NCI-H748 treated with DMSO at 0.1 percent for 48 hours (cell line): ENCODE measurements around the gene HMGA1.
A peak's percentile ranks its signal among the peaks of the same experiment; 100 is the strongest.

Experiments
- DNase-seq: peaks from one replicate; lab custom pipeline; 2025; lab: John Stamatoyannopoulos, UW

HMGA1 gene

GRCh38 chr6:34223956-34224940 lies 12.4 kb upstream of the HMGA1 start:
- peak; percentile 87 for DNase-seq

- no peak for DNase-seq
These were observed 11.1 kb upstream of the HMGA1 start for GRCh38 chr6:34225551-34225950.

DNA sequence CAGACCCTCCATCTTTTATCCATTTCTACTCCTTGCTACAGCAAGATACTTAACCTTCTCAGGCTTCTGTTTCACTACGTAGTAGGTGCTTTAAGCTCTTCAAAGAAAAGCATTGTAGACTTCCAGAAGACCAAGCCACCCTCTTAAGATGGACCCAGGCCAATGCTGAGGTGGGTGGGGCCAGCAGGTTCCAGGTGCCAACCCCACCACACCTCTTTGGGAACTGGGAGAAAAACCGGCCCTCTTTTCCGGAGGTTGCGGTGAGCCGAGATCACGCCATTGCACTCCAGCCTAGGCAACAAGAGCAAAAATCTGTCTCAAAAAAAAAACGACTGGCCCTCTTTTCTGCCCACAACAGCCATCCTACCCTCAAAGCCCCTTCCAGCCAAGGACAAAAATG lies 10.6 kb upstream of the HMGA1 start:
- no peak for DNase-seq

DNA sequence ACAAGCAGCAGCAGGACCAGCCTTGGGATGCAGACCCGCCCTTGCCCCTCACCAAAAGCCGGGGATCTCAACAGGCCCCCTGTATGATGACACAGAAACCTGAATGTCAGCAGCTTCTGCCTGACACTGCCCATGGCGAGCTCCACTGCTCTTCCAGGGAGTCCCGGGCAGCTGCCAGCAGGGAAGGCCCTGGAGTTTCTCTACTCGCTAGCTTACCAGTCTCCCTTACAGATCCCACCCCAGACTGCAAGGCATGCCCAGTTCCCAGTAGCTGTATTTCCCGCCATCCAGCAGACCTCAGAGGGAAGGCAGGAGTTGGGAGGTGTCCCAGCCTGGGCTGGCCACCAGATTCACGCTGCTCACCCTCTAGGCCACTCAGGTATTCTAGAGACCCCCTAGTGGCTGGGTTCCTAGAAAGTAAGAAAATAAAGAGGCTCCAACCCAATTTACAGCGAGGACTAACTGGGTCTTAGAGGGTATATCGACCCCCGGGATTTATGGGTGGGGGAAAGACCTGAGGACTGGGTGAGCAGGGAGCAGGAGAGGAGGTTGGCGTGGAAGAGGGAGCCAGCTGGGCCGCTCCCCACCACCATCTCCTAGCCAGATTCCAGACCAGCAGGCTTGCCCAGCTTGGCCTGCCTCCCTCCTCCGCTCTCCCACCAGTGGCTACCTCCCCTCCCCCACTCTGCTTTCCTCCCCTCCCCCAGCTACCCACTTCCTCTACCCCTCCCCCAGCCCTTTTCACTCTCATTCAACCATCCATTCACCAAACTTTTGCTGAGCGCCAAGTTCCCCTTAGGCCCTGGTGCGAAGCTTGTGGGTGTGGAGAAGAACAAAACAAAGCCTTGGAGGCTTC lies 9.7 kb upstream of the HMGA1 start:
- DNase-seq: no peak

DNA sequence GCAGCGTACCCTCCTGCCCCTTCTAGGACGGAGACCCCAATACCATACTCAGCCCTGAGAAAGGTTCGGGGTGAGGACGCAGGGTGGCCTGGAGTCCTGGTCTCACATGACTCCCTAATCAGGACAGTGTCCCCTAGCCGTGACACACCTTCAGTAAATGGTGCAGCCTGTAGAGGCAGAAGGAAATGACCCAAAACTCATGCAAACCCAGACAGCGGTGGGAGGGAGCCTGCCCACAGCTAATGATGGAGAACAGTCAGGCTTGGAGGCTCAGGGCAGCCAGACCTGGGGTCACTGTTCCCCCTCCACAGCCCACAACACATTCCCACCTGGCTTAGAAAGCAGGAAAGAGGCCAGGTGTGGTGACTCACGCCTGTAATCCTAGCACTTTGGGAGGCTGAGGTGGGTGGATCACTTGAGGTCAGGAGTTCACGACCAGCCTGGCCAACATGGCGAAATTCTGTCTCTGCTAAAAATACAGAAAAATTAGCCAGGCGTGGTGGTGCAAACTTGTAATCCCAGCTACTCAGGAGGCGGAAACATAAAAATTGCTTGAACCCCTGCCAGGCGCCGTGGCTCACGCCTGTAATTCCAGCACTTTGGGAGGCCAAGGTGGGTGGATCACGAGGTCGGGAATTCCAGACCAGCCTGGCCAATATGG lies 8.8 kb upstream of the HMGA1 start:
- no peak for DNase-seq

- DNase-seq: no peak
These were observed 6.8 kb upstream of the HMGA1 start for GRCh38 chr6:34229877-34230276.

DNA sequence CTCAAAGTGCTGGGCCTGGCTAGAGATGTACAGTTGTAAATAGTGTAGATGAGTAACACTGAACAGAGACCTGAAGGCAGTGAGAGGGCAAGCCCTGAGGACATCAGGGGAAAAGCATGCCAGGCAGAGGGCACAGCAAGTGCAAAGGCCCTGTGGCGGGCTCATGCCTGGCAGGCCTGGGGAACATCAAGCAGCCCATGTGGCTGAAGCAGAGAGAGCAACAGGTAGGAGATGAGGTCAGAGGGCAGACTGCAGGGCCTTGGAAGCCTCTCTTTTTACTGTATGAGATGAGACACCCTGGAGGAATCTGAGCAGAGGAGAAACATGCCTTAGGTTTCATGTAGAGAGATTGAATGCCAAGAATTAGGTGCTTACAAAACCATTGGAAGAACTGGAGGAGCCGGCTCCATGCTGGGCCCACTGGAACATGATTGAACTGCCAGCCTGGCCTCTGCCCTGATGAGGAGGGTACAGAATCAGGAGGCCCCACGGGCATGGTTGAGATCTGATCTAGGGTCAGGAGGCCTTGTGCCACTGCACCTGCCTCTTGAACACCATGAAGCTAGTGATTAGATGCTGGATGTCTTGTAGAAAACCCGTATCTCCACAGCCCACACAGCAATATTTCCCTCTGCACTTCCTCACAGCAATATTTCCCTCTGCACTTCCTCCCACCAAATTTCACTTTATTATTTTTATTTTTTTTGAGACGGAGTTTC lies 5.9 kb upstream of the HMGA1 start:
- no peak for DNase-seq

- DNase-seq: no peak
These were observed 4.9 kb upstream of the HMGA1 start for GRCh38 chr6:34231566-34232336.

DNA sequence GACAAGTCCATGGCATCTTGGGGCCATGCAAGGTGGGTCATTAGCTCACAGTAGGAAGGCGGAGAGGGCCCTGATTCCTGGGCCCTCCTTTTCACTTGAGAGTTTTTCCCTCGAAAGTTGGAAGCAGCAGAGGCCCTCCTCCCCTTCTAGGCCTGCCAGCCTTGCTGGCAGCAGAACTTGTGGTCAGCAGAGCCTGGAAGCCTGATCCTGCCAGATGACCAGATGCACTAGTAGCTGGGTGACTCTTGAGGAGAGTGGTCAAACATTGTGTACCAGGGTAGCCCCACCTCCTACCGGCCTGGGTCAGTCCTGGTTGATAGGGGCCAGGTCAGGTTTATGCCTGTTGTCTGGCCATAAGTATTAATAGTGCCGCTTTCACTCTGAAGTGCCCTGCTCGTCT lies 3.8 kb upstream of the HMGA1 start:
- no peak for DNase-seq

GRCh38 chr6:34233867-34234266 lies 2.8 kb upstream of the HMGA1 start:
- no peak for DNase-seq

- no peak for DNase-seq
These were observed 1.9 kb upstream of the HMGA1 start for GRCh38 chr6:34234667-34235306.

DNA sequence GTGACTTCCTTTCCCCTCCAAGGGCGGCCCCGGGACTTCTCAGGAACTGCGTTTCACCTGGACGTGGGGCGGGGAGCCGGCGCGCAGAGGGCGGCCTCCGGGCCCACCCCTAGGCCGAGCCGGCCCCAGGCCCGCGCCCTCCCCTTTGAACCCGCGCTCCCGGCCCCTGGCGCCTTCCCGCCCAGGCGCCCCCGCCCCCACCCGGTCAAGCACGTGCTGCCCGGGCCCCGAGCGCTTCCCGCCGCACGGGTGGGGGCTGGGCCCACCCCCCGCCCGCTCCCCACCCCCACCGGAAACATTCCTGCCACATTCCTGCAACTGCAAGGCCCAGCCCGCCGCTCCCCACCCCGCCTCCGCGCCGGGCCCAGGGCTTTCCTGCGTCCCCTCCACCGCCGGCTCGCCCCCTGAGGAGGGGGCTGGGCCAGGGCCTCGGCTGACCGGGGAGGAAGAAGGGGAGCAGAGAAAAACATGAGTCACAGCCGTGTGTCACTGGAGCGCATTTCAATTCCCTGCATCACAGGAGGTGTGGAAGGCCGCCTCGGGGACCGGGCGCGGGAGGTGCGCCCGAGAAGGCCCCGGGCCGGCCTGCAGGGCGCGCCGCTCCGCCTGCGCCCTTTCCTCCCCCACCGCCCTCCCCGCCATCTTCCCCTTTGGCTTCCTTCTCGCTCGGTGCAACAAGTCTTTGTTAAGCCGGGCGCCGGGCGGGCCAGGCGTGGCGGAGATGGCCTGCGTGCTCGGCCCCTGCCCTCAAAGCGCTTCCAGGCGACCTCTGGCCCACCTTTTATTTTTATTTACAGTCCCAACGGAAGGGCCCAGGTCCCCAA lies 1.2 kb upstream of the HMGA1 start:
- DNase-seq: no peak

DNA sequence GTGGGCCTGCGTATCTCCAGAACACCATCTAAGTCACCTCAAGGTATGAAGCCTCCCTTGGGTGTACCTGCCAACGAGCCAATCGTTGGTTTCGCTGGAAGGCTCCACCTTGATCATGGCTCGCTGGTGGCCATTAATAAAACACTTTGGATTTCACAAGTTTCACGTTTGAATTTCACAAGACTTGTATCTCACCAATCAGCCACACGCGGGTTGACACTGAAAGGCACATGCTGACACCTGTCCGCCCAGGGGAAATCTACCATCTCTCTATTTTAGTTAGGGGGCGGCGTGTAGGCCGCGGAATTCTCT lies 586 bp upstream of the HMGA1 start:
- DNase-seq: no peak

DNA sequence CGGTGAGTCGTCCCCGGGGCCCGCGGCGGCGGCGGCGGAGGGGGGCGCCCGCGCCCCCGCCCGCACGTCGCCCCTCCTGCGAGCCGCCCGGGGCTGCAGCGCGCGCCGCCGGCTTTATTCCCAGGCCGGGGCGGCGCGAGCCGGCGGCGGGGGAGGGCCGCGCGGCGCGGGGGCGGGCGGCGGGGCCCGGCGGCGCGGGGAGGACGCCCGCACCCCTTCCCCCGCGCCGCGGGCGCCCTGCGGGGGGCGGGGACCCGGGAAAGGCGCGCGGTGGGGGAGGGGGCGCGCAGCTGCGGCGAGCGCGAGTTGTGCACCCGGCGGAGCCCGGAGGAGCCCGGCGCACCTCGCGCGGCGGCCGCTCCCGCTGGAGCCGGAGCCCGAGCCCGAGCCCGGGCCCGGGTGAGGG lies 646 bp downstream of the HMGA1 start:
- no peak for DNase-seq

DNA sequence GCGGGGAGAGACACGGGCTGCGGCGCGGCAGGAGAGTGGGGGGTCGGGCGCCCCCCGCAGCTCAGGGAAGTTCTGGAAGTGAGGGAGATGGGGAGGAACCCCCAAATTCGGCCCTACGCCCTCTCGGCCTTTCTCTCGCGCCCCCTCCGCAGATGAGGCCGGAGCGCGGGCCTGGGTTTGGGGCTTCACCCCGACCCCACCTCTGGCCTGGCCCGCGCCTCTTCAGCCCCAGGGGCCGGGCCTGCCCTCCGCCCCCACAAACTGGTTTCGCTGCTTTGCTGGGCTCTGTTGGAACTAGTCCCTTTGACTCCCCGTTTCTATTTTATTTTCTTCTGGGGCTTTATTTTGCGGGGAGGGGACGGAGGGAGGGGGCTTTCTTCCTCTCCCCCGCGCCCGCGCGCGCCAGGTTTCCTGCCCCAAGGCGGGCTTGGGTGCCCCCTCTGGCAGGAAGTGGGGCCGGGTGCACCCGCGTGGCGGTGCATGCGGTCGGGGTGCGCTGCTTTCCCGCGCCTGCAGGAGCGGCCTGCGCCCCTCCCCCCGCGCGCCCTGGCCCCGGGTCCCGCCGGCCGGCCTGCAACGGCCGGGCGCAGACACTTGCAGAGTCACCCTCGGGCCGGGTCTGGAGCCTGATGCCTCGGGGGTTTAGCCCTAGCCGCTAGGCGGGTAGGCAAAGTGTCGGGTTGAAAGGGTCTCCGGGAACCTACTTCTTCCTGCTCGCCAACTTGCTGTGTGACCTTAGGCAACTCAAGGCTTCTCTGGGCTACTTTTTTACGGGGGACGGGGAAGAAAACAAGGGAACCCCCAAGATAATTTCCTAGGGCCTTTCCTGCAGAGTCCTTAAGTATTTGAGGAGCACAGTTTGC lies 1.3 kb downstream of the HMGA1 start:
- DNase-seq: no peak

DNA sequence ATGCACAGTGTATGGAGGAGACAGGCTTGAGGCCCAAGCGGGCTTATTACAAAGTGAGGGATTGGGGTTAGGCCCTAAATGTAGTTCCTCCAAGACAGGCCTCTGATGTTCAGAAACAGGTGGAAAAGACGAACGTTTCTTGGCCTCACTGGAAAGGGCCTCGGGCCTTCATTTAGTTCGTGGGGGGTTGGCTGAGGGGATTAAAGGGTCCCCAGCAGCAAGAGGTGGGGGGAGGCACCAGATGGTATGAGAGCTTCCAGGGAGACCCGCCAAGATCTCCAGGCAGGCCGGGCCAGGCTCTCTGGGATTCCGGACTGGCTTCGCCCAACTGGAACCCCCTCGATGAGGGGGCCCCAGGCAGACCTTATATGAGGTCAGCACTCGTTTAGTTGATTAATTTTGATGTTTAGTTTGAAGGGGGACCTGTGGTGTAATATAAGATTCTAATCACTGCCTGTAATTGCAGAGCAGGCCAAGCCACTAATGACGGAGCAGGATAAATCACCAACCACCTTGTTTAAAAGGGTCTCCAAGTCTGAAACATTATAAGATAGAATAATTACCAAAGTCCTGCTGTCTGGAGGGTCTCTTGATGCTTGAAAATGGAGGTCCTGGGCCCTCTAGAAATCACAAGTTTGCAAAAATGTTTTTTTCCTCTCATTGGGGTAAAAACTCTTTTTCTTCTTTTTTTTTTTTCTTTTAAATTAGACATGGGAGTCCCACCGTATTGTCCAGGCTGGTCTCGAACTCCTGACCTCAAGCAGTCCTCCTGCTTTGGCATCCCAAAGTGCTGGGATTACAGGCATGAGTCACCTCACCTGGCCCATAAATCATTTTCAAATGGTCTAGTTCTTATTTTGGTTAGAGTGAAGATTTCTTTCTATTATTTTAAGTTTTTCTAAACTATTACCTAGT lies 2.2 kb downstream of the HMGA1 start:
- no peak for DNase-seq

GRCh38 chr6:34239500-34239825 lies 2.8 kb downstream of the HMGA1 start:
- no peak for DNase-seq

- DNase-seq: no peak
These were observed 3.2 kb downstream of the HMGA1 start for GRCh38 chr6:34239893-34240292.
